Measurements from ENCODE around the gene ABHD3.
"Not testable (repeated sequence)": the region's sequence is repeated elsewhere in the genome, so short reads cannot be mapped to it uniquely, and the experiment has no call there.

The ABHD3 gene

GRCh38 chr18:21733011-21733410 is 28.4 kb upstream of the ABHD3 start:
- Mint-ChIP-seq H3K36me3 (peaks cover 6% of the 10 kb centered on the region), H3K27me3 (peaks cover 10% of the 10 kb centered on the region), H3K9me3 (peaks cover 3% of the 10 kb centered on the region), H3K27ac (no peak overlapping the region), H3K4me1 (no peaks in the 10 kb centered on the region), H3K4me3 (no peak overlapping the region)
- no peak for ATAC-seq

GRCh38 chr18:21727702-21728101 is 23.1 kb upstream of the ABHD3 start:
- Mint-ChIP-seq H3K27ac (no peak overlapping the region), H3K36me3 (no peaks in the 10 kb centered on the region), H3K9me3 (no peaks in the 10 kb centered on the region), H3K4me1 (no peaks in the 10 kb centered on the region), H3K4me3 (no peak overlapping the region), H3K27me3 (no peaks in the 10 kb centered on the region)
- no peak for ATAC-seq

DNA sequence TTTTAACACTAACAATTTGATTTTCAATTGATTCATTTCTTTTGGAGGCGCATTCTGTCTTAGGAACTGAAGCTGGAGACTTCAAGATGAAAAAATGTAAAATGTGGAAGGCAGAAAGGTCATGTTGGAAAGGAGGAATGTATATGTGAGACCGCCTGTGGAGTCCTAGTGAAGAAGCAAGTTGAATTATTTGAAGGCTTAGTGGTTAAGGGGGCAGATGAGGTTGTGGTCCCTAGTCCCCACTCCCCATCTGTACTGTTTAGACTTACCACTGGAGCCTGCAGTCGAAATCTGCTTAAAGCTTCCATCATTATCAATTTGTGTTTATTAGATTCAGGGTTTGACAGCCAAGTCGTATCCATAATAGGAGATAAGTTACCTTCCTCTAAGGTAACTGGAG is 20.6 kb upstream of the ABHD3 start:
- Mint-ChIP-seq H3K9me3 (no peaks in the 10 kb centered on the region), H3K27ac (no peak overlapping the region), H3K4me3 (no peak overlapping the region), H3K4me1 (no peaks in the 10 kb centered on the region), H3K27me3 (no peaks in the 10 kb centered on the region), H3K36me3 (no peaks in the 10 kb centered on the region)
- no peak for ATAC-seq

GRCh38 chr18:21722687-21723086 is 18.1 kb upstream of the ABHD3 start:
- Mint-ChIP-seq H3K36me3 (no peaks in the 10 kb centered on the region), H3K4me1 (no peaks in the 10 kb centered on the region), H3K27ac (no peak overlapping the region), H3K27me3 (no peaks in the 10 kb centered on the region), H3K9me3 (no peaks in the 10 kb centered on the region), H3K4me3 (no peak overlapping the region)
- no peak for ATAC-seq

DNA sequence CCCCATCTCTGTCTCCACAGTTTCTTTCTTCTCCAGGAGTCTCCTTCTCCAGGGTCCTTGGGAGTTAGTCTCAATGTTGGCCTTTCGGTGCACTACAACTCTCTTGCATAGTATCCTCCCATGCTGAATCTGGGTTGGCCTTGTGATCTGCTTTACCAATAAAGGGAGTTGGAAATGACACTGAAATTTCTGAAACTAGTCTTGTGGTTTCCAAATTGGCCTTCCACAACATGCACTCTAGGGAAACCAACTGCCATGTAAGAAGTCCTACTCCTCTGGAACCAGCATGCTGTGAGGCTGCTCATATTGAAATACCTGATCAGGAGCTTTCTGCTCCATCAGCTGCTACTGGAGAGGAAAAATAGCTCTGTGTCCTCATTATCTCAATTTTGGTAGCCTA is 9.9 kb upstream of the ABHD3 start:
- H3K36me3 Mint-ChIP-seq = no peaks in the 10 kb centered on the region
- ATAC-seq = no peak
- no peak overlapping the region for H3K27ac Mint-ChIP-seq
- H3K4me1 Mint-ChIP-seq = no peaks in the 10 kb centered on the region
- no peak overlapping the region for H3K4me3 Mint-ChIP-seq
- no peaks in the 10 kb centered on the region for H3K27me3 Mint-ChIP-seq
- H3K9me3 Mint-ChIP-seq = peaks cover 5% of the 10 kb centered on the region

GRCh38 chr18:21707130-21707529 is 2.6 kb upstream of the ABHD3 start:
- H3K4me3 Mint-ChIP-seq, ATAC-seq, H3K27ac Mint-ChIP-seq, H3K36me3 Mint-ChIP-seq, H3K27me3 Mint-ChIP-seq, H3K9me3 Mint-ChIP-seq: not testable (repeated sequence)
- peaks cover 16% of the 10 kb centered on the region for H3K4me1 Mint-ChIP-seq

- H3K4me1 Mint-ChIP-seq = peaks cover 16% of the 10 kb centered on the region
- ATAC-seq = no peak
- no peaks in the 10 kb centered on the region for H3K9me3 Mint-ChIP-seq
- H3K27me3 Mint-ChIP-seq = no peaks in the 10 kb centered on the region
- no peak overlapping the region for H3K27ac Mint-ChIP-seq
- no peak overlapping the region for H3K4me3 Mint-ChIP-seq
- no peaks in the 10 kb centered on the region for H3K36me3 Mint-ChIP-seq
Measured at GRCh38 chr18:21706386-21706865, 1.9 kb upstream of the ABHD3 start.

- peak overlapping the region; percentile 96 for H3K4me3 Mint-ChIP-seq
- peaks cover 16% of the 10 kb centered on the region for H3K4me1 Mint-ChIP-seq
- H3K36me3 Mint-ChIP-seq = peaks cover 13% of the 10 kb centered on the region
- H3K27me3 Mint-ChIP-seq = no peaks in the 10 kb centered on the region
- ATAC-seq = no peak
- H3K9me3 Mint-ChIP-seq = no peaks in the 10 kb centered on the region
- H3K27ac Mint-ChIP-seq = peak overlapping the region; percentile 82
Measured at GRCh38 chr18:21703241-21703820, 1.2 kb downstream of the ABHD3 start.

DNA sequence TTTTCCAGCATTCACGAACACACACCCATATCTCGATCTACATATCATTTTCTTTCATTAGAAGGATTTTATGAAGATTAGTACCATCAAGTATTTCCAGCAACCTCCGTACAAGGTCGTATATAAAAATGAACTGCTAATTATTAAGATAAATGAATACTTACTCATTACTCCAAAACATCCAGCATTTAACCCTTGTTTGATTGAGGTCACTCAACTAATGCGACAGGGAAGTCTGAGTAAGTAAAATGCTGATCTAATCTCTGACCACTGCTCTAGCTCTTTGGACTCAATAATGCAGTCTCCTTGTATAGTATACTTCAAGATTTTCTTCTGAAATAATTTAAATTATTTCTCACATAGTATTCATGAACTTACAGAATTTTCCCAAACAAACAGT is 2.0 kb downstream of the ABHD3 start:
- H3K9me3 Mint-ChIP-seq = no peaks in the 10 kb centered on the region
- H3K4me3 Mint-ChIP-seq = no peak overlapping the region
- no peak overlapping the region for H3K27ac Mint-ChIP-seq
- ATAC-seq = no peak
- H3K4me1 Mint-ChIP-seq = peaks cover 16% of the 10 kb centered on the region
- peaks cover 20% of the 10 kb centered on the region for H3K36me3 Mint-ChIP-seq
- no peaks in the 10 kb centered on the region for H3K27me3 Mint-ChIP-seq

- Mint-ChIP-seq H3K27ac (no peak overlapping the region), H3K27me3 (no peaks in the 10 kb centered on the region), H3K4me3 (no peak overlapping the region), H3K4me1 (peaks cover 16% of the 10 kb centered on the region), H3K36me3 (peaks cover 21% of the 10 kb centered on the region), H3K9me3 (no peaks in the 10 kb centered on the region)
- no peak for ATAC-seq
Measured at GRCh38 chr18:21701621-21702020, 3.0 kb downstream of the ABHD3 start.

- ATAC-seq = no peak
- Mint-ChIP-seq H3K36me3 (peaks cover 25% of the 10 kb centered on the region), H3K4me1 (peaks cover 16% of the 10 kb centered on the region), H3K27me3 (no peaks in the 10 kb centered on the region), H3K9me3 (no peaks in the 10 kb centered on the region), H3K4me3 (no peak overlapping the region), H3K27ac (no peak overlapping the region)
Measured at GRCh38 chr18:21700528-21701075, 4.0 kb downstream of the ABHD3 start.

DNA sequence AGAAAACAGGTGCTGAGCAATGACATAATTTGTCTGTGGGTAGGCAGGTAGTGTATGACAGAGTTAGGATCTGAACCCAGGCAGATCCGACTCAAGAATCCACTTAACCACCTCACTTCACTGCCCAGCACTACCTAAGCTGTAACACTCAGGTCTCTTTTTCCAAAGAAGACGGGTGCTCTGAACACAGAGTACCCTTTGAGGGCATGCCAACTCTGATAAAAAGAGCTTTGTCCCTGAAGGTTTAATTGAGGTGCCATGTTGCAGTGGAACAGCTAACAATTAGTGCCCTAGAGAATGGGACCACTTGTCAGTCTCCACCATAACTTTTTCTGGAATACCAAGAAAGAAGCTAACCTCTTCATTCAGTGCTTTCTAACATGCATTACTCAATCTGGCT is 11.3 kb downstream of the ABHD3 start:
- H3K36me3 Mint-ChIP-seq = peaks cover 70% of the 10 kb centered on the region
- peaks cover 4% of the 10 kb centered on the region for H3K9me3 Mint-ChIP-seq
- peak overlapping the region; percentile 12 for H3K27ac Mint-ChIP-seq
- no peak for ATAC-seq
- no peaks in the 10 kb centered on the region for H3K4me1 Mint-ChIP-seq
- H3K27me3 Mint-ChIP-seq = no peaks in the 10 kb centered on the region
- no peak overlapping the region for H3K4me3 Mint-ChIP-seq

- Mint-ChIP-seq H3K4me3 (no peak overlapping the region), H3K27me3 (no peaks in the 10 kb centered on the region), H3K4me1 (peaks cover 24% of the 10 kb centered on the region), H3K27ac (no peak overlapping the region), H3K9me3 (peaks cover 4% of the 10 kb centered on the region), H3K36me3 (peaks cover 49% of the 10 kb centered on the region)
- ATAC-seq = no peak
Measured at GRCh38 chr18:21689736-21690135, 14.8 kb downstream of the ABHD3 start.

- Mint-ChIP-seq H3K27ac (peak overlapping the region; percentile 84), H3K36me3 (peaks cover 26% of the 10 kb centered on the region), H3K27me3 (no peaks in the 10 kb centered on the region), H3K9me3 (peaks cover 4% of the 10 kb centered on the region), H3K4me1 (peaks cover 27% of the 10 kb centered on the region), H3K4me3 (no peak overlapping the region)
- ATAC-seq = no peak
Measured at GRCh38 chr18:21686282-21687105, 18.1 kb downstream of the ABHD3 start.

- Mint-ChIP-seq H3K36me3 (peaks cover 18% of the 10 kb centered on the region), H3K4me3 (peak overlapping the region; percentile 62), H3K4me1 (peaks cover 27% of the 10 kb centered on the region), H3K27ac (peak overlapping the region; percentile 84)
- H3K27me3 Mint-ChIP-seq, H3K9me3 Mint-ChIP-seq: not testable (repeated sequence)
- ATAC-seq = peak; percentile 96
Measured at GRCh38 chr18:21685556-21685981, 19.0 kb downstream of the ABHD3 start.

DNA sequence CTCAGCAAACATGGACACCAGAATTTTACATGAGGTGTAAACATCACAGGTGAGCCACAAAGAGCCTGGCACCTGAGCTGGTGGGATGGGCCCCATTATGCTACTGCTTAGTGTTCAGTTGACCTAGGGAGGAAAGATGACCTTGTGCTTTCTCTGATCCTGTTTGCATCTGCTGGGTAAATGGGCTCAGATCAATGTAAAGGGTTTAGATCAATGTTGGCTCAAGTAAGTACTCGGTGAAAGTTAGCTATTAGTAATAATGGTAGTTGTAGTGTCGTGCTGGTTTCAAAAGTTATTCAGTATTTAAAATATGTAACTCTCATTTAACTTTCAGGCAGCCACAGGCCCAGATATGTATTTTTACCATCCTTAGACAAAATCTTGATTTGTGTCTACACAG is 19.8 kb downstream of the ABHD3 start:
- Mint-ChIP-seq H3K9me3 (peaks cover 3% of the 10 kb centered on the region), H3K27me3 (no peaks in the 10 kb centered on the region), H3K4me1 (peaks cover 27% of the 10 kb centered on the region), H3K27ac (peak overlapping the region; percentile 84), H3K4me3 (no peak overlapping the region), H3K36me3 (peaks cover 11% of the 10 kb centered on the region)
- no peak for ATAC-seq
